HepG2 (cell line): Measurements from ENCODE around the gene TMEM100. TPM values are rescaled to one million over a fixed set of nuclear protein-coding genes. Genes with fewer than 3 reads are reported as not detected.

ENCODE experiments used
- CC2D1A ChIP-seq: sonication (generic); formaldehyde crosslinking; IDR thresholded peaks from 2 replicates; pipeline ENCODE4 v1.8.1; 2023; ENCODE audit warnings: mild to moderate bottlenecking, missing genetic modification reagents
- ETV5 ChIP-seq: IDR thresholded peaks from 2 replicates; pipeline ENCODE4 v1.6.1; 2018; ENCODE audit warnings: missing biosample characterization, missing genetic modification reagents, inconsistent platforms, borderline replicate concordance
- KLF16 ChIP-seq, 2 experiments: sonication (generic) in 1 of 2; formaldehyde crosslinking in 1 of 2; IDR thresholded peaks; 2 replicates each; pipeline versions ENCODE4 v1.6.1 to v1.8.0; 2016 to 2023; ENCODE audit warnings: missing genetic modification reagents in 2 of 2, missing compliant biosample characterization in 1 of 2
- KMT2A ChIP-seq: sonication (generic); formaldehyde crosslinking; IDR thresholded peaks from 2 replicates; pipeline ENCODE4 v1.4.0; 2020; ENCODE audit warnings: missing genetic modification reagents
- MIER3 ChIP-seq: IDR thresholded peaks from 2 replicates; pipeline ENCODE4 v1.6.1; 2016; ENCODE audit warnings: missing compliant biosample characterization, borderline replicate concordance
- PCBP1 ChIP-seq: fragments of 200-400 bp; formaldehyde crosslinking; IDR thresholded peaks from 2 replicates; pipeline ENCODE4 v1.6.1; 2017; ENCODE audit warnings: mild to moderate bottlenecking, low read depth, low read length, borderline replicate concordance
- POLR2G ChIP-seq: fragments of 200-400 bp; formaldehyde crosslinking; IDR thresholded peaks from 2 replicates; pipeline ENCODE4 v1.6.1; 2018; ENCODE audit warnings: mild to moderate bottlenecking, low read depth, low read length, moderate library complexity
- RARA ChIP-seq: IDR thresholded peaks from 2 replicates; pipeline ENCODE4 v1.6.1; 2016; ENCODE audit warnings: missing genetic modification reagents, missing compliant biosample characterization
- SMAD3 ChIP-seq: sonication (generic); formaldehyde crosslinking; IDR thresholded peaks from 2 replicates; pipeline ENCODE4 v1.4.0; 2020; ENCODE audit warnings: missing genetic modification reagents
- TOPORS ChIP-seq: sonication (generic); formaldehyde crosslinking; IDR thresholded peaks from 2 replicates; pipeline ENCODE4 v1.8.0; 2023; ENCODE audit warnings: mild to moderate bottlenecking, missing genetic modification reagents
- XRCC5 ChIP-seq: fragments of 200-400 bp; formaldehyde crosslinking; optimal IDR thresholded peaks from 2 replicates; pipeline ENCODE3; 2017; ENCODE audit warnings: mild to moderate bottlenecking, low read length
- ZBED4 ChIP-seq: sonication (generic); formaldehyde crosslinking; IDR thresholded peaks from 2 replicates; pipeline ENCODE4 v1.4.0; 2020; ENCODE audit warnings: missing genetic modification reagents, borderline replicate concordance
- ZBTB46 ChIP-seq: sonication (generic); formaldehyde crosslinking; IDR thresholded peaks from 2 replicates; pipeline ENCODE4 v1.4.0; 2020; ENCODE audit warnings: mild to moderate bottlenecking, missing genetic modification reagents, borderline replicate concordance
- ZBTB8A ChIP-seq: sonication (generic); formaldehyde crosslinking; IDR thresholded peaks from 2 replicates; pipeline ENCODE4 v1.4.0; 2020; ENCODE audit warnings: mild to moderate bottlenecking, low read depth, missing genetic modification reagents, borderline replicate concordance
- ZFY ChIP-seq: sonication (generic); formaldehyde crosslinking; IDR thresholded peaks from 2 replicates; pipeline ENCODE4 v1.4.0; 2020; ENCODE audit warnings: missing genetic modification reagents
- ZNF619 ChIP-seq: sonication (generic); formaldehyde crosslinking; IDR thresholded peaks from 2 replicates; pipeline ENCODE4 v1.4.0; 2020; ENCODE audit warnings: mild to moderate bottlenecking, missing genetic modification reagents
- ZNF879 ChIP-seq: sonication (generic); formaldehyde crosslinking; IDR thresholded peaks from 2 replicates; pipeline ENCODE4 v1.8.1; 2023; ENCODE audit warnings: missing genetic modification reagents
- polyA plus RNA-seq, 8 experiments: library from polyadenylated mRNA; depleted of rRNA in 3 of 8; stranded (reverse) in 7 of 8; unstranded in 1 of 8; fragments of >200 nt; fragmentation: Illumina TruSeq in 4 of 8; extraction: Trizol in 4 of 8; gene quantifications; 2 replicates each; pipeline versions ENCODE4 v1.2.1 to v1.2.3, GENCODE V29; 2011 to 2016; ENCODE audit warnings: low read depth in 4 of 8, missing spikeins in 1 of 8, mixed read lengths in 1 of 8; ENCODE audit not compliant: insufficient read depth in 1 of 8
- total RNA-seq, 5 experiments: library from RNA; depleted of rRNA; stranded (reverse); fragments of >200 nt; fragmentation: Illumina TruSeq; extraction: Trizol; gene quantifications; 2 replicates each; pipeline ENCODE4 v1.2.3, GENCODE V29; 2016; ENCODE audit warnings: low read depth in 1 of 5
- TF ChIP-seq, protein P1 (sequence below): IDR thresholded peaks from 2 replicates; pipeline ENCODE4 v1.6.1; 2016; ENCODE audit warnings: missing compliant biosample characterization, missing genetic modification reagents, borderline replicate concordance

Gene TMEM100
- total and polyA plus RNA-seq, 2 of the 13 experiments (the other 11 are each of a cell fraction or from before 2014, with no cell fraction given) = not detected

DNA sequence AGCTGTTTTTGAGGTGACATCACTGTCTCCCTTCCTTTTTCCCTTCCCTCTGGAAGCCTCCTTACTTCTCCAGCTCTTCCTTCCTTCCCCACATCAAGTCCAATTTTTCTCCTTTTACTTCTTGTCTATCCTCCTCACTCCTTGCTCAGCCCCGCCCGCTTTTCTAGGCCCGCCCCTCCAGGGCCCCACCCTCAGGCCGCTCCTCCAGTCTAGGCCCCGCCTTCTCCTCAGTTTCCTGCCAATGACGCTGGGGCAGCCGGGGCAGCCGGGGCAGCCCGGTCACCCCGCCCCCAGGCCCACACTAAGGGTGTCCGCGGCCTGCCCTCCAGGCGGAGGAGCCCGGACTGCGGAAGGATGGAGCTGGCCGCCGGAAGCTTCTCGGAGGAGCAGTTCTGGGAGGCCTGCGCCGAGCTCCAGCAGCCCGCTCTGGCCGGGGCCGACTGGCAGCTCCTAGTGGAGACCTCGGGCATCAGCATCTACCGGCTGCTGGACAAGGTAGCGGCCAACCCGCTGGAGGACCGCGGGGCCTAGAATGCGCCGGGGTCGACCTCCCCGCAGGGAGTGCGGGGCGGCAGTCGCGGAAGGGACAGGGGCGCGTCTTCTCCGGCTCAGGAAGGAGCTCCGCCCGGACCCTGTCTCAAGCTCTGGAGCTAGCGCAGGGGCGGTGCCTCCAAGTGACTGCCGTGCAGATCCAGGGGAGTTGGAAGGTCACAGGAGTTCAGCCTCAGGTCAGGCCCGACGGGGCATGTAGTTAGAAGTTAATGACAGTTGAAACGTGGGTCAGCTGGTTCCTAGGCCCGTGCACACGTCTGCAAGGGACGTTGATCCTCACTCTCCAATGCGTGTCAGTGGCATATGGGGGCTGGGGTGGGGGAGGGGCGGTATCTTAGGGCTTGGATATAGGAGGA is 28.3 kb upstream of the TMEM100 start, which contains the start of gene PCTP (continued):
- TF ChIP-seq ZBTB8A (CRISPR knock-in tag) = no peak
- TF ChIP-seq MIER3 (CRISPR knock-in tag) = peak; percentile 49; the same call in 1 of the 2 replicates
- TF ChIP-seq ZBED4 (CRISPR knock-in tag) = peak; percentile 95
- TF ChIP-seq ZFY = peak; percentile 98
- TF ChIP-seq KLF16 (CRISPR knock-in tag; IDR thresholded peaks at IDR 0.05) = peak in 1 of 2 experiments; percentile 87; a peak in 2 of 4 replicates
- 0 out of 2 replicates have a peak, but pooled peaks have one; percentile 45 for TF ChIP-seq PCBP1
- peak; percentile 95 for TF ChIP-seq POLR2G
- peak; percentile 81; the same call in 1 of the 2 replicates for TF ChIP-seq SMAD3 (CRISPR knock-in tag)
- TF ChIP-seq ZNF879 = peak; percentile 91
- peak; percentile 74; the same call in 1 of the 2 replicates for TF ChIP-seq TOPORS (CRISPR knock-in tag)
- TF ChIP-seq, protein P1, sequence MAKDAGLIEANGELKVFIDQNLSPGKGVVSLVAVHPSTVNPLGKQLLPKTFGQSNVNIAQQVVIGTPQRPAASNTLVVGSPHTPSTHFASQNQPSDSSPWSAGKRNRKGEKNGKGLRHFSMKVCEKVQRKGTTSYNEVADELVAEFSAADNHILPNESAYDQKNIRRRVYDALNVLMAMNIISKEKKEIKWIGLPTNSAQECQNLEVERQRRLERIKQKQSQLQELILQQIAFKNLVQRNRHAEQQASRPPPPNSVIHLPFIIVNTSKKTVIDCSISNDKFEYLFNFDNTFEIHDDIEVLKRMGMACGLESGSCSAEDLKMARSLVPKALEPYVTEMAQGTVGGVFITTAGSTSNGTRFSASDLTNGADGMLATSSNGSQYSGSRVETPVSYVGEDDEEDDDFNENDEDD = 0 out of 2 replicates have a peak, but pooled peaks have one; percentile 7
- TF ChIP-seq ZBTB46 (CRISPR knock-in tag) = no peak
- TF ChIP-seq ETV5 = peak; percentile 90
- TF ChIP-seq ZNF619 (CRISPR knock-in tag) = peak; percentile 94; the same call in 1 of the 2 replicates
- no peak for TF ChIP-seq CC2D1A (CRISPR knock-in tag)
- TF ChIP-seq RARA (CRISPR knock-in tag) = peak; percentile 54
- TF ChIP-seq XRCC5 = peak; percentile 92
- TF ChIP-seq KMT2A = peak; percentile 81; the same call in 1 of the 2 replicates
